ENCODE data around the gene GIMAP5.

The GIMAP5 gene

DNA sequence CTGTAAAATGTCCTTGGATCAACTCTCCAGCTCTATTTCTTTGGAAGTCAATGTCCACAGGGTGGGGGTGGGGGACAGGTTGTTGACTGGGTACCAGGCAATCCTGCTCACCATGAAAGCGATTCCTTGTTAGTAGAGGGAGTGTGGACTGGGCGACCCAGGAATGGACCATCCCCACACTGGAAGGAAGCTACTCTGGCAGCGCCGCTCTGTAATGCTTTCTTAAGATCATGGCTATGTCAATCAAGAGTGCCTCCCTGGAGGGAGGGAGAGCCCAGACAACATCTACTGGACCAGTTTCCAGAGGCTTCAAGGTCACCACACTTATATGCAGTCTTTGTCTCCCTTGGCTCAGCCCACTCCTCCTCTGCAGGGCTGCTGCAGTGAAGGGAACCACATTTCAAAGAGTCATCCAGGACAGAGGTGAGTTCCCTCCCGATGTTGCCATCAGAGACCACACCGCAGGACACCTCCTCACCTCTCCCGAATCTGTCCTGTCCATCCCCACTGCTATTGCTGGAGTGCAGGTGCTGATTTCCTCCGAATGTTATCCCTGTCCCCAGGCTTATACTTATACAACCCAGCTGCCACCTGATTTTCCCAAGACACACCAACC lies 6.9 kb downstream of the GIMAP5 start:
- TF ChIP-seq, protein P1, sequence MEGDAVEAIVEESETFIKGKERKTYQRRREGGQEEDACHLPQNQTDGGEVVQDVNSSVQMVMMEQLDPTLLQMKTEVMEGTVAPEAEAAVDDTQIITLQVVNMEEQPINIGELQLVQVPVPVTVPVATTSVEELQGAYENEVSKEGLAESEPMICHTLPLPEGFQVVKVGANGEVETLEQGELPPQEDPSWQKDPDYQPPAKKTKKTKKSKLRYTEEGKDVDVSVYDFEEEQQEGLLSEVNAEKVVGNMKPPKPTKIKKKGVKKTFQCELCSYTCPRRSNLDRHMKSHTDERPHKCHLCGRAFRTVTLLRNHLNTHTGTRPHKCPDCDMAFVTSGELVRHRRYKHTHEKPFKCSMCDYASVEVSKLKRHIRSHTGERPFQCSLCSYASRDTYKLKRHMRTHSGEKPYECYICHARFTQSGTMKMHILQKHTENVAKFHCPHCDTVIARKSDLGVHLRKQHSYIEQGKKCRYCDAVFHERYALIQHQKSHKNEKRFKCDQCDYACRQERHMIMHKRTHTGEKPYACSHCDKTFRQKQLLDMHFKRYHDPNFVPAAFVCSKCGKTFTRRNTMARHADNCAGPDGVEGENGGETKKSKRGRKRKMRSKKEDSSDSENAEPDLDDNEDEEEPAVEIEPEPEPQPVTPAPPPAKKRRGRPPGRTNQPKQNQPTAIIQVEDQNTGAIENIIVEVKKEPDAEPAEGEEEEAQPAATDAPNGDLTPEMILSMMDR (conservative IDR thresholded peaks at IDR 0.05), result no peak
- no peak for TF ChIP-seq ZFX (IDR thresholded peaks at IDR 0.05)
- H3K27ac ChIP-seq, result no peak overlapping the region

DNA sequence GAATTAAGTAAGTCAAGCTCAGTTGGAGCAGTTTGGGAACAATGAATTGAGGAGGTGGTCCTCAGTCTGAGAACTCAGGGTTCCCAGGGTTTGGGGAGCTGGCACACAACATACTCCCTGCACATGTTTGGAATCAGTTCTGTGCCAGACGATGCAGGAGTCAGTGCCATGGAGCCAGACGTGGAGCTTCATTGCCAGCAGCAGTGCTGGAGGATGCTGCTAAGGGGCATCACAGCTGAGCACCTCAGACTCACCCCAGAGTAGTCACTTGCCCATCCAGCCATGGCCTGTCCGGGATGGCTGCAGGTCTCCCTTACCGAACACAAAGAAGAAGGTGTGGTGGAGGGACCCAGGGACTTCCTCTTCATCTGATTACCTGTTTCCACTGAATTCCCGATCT lies 7.9 kb downstream of the GIMAP5 start:
- TF ChIP-seq, protein P1 (conservative IDR thresholded peaks at IDR 0.05), result no peak
- TF ChIP-seq ZFX (IDR thresholded peaks at IDR 0.05), result no peak
- H3K27ac ChIP-seq, result no peak overlapping the region

DNA sequence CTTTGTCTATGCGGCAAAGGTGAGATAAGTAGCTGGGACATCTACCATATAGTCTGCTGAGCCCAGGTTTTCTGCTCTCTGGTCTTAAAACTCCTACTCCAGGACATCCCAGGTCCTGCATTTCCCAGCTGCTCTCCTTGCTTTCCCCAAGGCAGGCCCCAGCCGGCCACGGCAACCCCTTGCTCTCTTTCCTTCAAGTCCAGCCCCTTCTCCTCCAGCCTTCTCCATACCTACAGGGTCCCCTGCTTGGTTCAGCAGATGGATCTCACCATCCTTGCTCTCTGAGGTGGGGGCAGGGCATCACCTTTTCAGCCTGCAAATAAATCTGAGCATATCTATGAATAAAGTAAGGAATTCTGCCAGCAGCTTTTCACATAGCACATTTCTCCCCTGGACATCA lies 8.7 kb downstream of the GIMAP5 start:
- no peak overlapping the region for H3K27ac ChIP-seq
- TF ChIP-seq ZFX (IDR thresholded peaks at IDR 0.05), result no peak
- TF ChIP-seq, protein P1 (conservative IDR thresholded peaks at IDR 0.05), result no peak

DNA sequence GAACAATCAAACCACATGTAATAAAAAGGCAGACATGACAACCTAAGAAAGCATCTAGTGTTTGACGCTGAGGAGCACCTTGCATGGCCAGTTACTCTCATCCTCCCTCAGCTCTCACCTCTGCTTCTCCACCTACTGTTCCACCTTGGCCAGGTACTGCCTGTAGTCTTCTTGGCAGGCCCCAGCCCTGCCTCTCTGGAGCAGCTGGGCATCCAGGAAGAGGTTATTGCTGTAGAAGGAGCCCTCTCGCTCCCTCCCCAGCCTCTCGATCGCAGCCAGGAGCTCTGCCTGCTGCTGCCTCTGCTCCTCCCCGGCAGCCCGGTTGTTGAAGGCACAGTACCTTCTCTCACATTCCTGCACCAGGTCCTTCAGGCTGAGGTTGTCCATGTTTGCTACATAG lies 9.7 kb downstream of the GIMAP5 start:
- TF ChIP-seq ZFX (IDR thresholded peaks at IDR 0.05), result no peak
- TF ChIP-seq, protein P1 (conservative IDR thresholded peaks at IDR 0.05), result no peak
- no peak overlapping the region for H3K27ac ChIP-seq

DNA sequence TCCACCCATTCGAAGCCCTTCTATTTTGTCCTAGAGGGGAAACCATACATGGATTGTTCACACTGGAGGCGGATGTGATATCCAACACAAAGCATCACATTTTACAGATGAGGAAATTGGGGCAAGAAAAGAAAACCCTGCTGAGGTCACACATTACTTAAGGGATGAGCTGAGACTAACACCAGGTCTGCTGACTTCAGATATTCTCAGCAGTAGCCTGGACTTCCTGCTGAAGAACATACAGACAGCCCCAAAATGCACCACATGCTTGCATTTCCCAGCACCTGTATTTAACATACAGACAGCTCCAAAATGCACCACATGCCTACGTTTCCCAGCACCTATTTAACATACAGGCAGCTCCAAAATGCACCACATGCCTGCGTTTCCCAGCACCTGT lies 11.2 kb downstream of the GIMAP5 start:
- H3K27ac ChIP-seq, result no peak overlapping the region
- TF ChIP-seq, protein P1 (conservative IDR thresholded peaks at IDR 0.05), result no peak
- TF ChIP-seq ZFX (IDR thresholded peaks at IDR 0.05), result no peak

DNA sequence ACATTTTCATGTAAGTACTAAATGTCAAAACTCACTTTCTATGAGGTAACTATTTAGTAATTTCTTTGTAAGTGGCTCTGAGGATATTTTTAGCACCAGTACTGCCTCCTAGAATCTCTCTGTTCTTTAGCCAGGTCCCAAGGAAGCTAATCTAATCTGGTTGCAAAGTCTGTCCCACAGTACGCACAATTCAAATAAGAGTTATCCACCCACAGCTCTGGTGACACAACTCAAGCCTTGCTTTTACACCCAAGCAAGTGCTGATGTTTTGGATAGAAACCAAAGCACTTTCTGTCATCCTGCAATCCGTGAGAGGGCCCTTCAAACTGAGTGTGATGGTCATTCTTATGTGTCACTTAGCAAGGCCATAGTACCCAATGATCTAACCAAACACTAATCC lies 14.5 kb downstream of the GIMAP5 start:
- TF ChIP-seq ZFX (IDR thresholded peaks at IDR 0.05), result no peak
- TF ChIP-seq, protein P1 (conservative IDR thresholded peaks at IDR 0.05), result no peak
- H3K27ac ChIP-seq, result no peak overlapping the region

DNA sequence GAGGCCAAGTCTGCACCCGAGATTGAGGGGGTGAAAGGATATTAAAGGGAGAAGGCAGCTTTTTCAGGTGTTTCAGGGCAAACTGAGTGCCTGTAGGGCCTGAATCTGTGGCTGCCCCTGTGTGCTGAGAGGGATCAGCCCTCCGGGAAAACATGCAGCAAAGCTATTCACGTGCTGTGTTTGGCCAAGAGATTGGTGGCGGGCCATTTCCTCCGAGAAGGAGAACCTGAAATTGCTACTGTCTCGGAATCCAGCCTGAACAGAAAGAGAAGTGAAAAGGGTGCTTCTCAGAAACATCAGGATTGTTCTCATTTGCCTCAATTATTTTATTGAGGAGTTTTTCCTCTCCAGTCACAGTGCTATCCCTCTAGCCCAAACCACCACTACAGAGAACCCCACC lies 16.0 kb downstream of the GIMAP5 start:
- TF ChIP-seq ZFX (IDR thresholded peaks at IDR 0.05), result no peak
- TF ChIP-seq, protein P1 (conservative IDR thresholded peaks at IDR 0.05), result no peak
- H3K27ac ChIP-seq, result no peak overlapping the region
